Keratinocyte (primary cell): ENCODE measurements around the gene TECRL.

Experiments
- EZH2 ChIP-seq: IDR thresholded peaks from one replicate; pipeline ENCODE4 v1.6.1; 2012; ENCODE audit warnings: inconsistent platforms, mild to moderate bottlenecking, low read length, moderate library complexity
- TF ChIP-seq, protein P1 (sequence below), 3 experiments: IDR thresholded peaks in 1 of 3; conservative IDR thresholded peaks in 1 of 3; optimal IDR thresholded peaks in 1 of 3; 2 replicates in 2 of 3; 3 replicates in 1 of 3; pipeline versions ENCODE3 to v1.5.1; 2011; ENCODE audit warnings: low read length in 3 of 3, mild to moderate bottlenecking in 3 of 3, moderate library complexity in 2 of 3, control low read depth in 1 of 3, inconsistent platforms in 1 of 3; ENCODE audit not compliant: insufficient read depth in 2 of 3; ENCODE audit errors: extremely low read depth in 1 of 3

DNA sequence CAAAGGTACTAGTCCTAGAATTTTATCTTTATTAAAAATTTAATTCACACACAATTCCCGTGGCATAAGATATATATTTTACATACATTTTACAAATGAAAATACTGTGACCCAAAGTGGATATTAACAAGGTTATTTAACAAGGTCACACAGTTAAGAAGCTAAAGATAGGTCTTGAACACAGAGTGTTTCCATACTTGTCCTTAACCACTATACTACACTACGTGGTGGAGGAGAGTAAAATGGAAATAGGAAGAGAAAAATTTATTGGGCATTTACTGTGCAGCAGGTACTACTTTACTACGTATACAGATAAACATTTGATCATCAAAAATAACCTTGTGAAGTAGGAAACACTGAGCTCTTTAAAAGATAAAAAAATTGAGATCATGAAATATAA is 14.8 kb downstream of the TECRL start:
- TF ChIP-seq, protein P1, sequence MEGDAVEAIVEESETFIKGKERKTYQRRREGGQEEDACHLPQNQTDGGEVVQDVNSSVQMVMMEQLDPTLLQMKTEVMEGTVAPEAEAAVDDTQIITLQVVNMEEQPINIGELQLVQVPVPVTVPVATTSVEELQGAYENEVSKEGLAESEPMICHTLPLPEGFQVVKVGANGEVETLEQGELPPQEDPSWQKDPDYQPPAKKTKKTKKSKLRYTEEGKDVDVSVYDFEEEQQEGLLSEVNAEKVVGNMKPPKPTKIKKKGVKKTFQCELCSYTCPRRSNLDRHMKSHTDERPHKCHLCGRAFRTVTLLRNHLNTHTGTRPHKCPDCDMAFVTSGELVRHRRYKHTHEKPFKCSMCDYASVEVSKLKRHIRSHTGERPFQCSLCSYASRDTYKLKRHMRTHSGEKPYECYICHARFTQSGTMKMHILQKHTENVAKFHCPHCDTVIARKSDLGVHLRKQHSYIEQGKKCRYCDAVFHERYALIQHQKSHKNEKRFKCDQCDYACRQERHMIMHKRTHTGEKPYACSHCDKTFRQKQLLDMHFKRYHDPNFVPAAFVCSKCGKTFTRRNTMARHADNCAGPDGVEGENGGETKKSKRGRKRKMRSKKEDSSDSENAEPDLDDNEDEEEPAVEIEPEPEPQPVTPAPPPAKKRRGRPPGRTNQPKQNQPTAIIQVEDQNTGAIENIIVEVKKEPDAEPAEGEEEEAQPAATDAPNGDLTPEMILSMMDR (optimal IDR thresholded peaks at IDR 0.05 in 1 of 3, IDR thresholded peaks at IDR 0.05 in 1 of 3, conservative IDR thresholded peaks at IDR 0.05 in 1 of 3; ENCODE audit: extremely low read depth in 1 of 3, insufficient read depth in 2 of 3, low read length in 3 of 3): no peak
- TF ChIP-seq EZH2: no peak
